HCT116 (cell line): ENCODE results near the gene FAM83E. TPM values are rescaled to one million over a fixed set of nuclear protein-coding genes. Genes with fewer than 3 reads are reported as not detected.

Experiments used
- ATAC-seq: fragments of 200-7000 bp; cut with Tn5 transposase; 2 replicates; pipeline ENCODE4 v1.9.1; 2020; ENCODE audit warnings: mild to moderate bottlenecking, moderate library complexity
- BruUV-seq: library from RNA; stranded (reverse); fragments of 400-500 nt; replicated peaks from 2 replicates; lab custom pipeline; 2021; lab: Mats Ljungman, UMichigan
- CTCF ChIA-PET: fragments of 300-600 bp; sonication (Branson Sonifier 250); formaldehyde crosslinking; loops from one replicate; lab custom pipeline; 2021; ENCODE audit warnings: antibody characterized with exemption; lab: Charles Lee
- POLR2A ChIA-PET: fragments of 300-600, 350-600 bp; sonication (Branson Sonifier 250); formaldehyde crosslinking; loops from one replicate; lab custom pipeline; 2021; ENCODE audit warnings: antibody characterized with exemption; lab: Charles Lee
- RAD21 ChIA-PET, 2 experiments: fragments of 300-600 bp; sonication (Branson Sonifier 250); formaldehyde crosslinking; loops; one replicate each; lab custom pipeline; 2023; ENCODE audit warnings: low total read pairs in 2 of 2; ENCODE audit not compliant: uncharacterized antibody in 2 of 2, unreplicated experiment in 2 of 2, low non-redundant PET in 1 of 2; lab: Charles Lee
- DNase-seq: peaks from one replicate; pipeline ENCODE4 v3.0.0-alpha.2; 2010; ENCODE audit warnings: low read depth, low spot score
- H2AFZ ChIP-seq: fragments of 200-600 bp; shearing (Covaris generic), sonication (generic); 2 replicates; pipeline ENCODE4 v1.6.1; 2017; ENCODE audit warnings: low read depth, mixed run types, mixed read lengths, antibody characterized with exemption, low read length; ENCODE audit not compliant: poor library complexity, severe bottlenecking
- H3K27ac ChIP-seq: 2 replicates; pipeline ENCODE4 v1.5.1; 2012; ENCODE audit warnings: low read depth, low read length
- H3K27me3 ChIP-seq: fragments of 200-600 bp; sonication (generic); 2 replicates; pipeline ENCODE4 v1.6.1; 2016; ENCODE audit warnings: mixed run types, low read length, mixed read lengths; ENCODE audit not compliant: insufficient read depth
- H3K36me3 ChIP-seq, 2 experiments: fragments of 200-500 bp in 1 of 2; fragments of 200-600 bp in 1 of 2; sonication (Bioruptor generic) in 1 of 2; sonication (generic) in 1 of 2; 2 replicates each; pipeline versions ENCODE4 v1.5.1 to v1.6.1; 2014 to 2016; ENCODE audit warnings: low read length in 2 of 2, inconsistent platforms in 1 of 2, mixed read lengths in 1 of 2, mixed run types in 1 of 2; ENCODE audit not compliant: insufficient read depth in 2 of 2, control insufficient read depth in 1 of 2
- H3K4me1 ChIP-seq, 2 experiments: fragments of 200-600 bp in 1 of 2; sonication (generic) in 1 of 2; 2 replicates each; pipeline versions ENCODE4 v1.5.1 to v1.6.1; 2012 to 2017; ENCODE audit warnings: low read length in 2 of 2, inconsistent platforms in 1 of 2, mild to moderate bottlenecking in 1 of 2, mixed read lengths in 1 of 2, mixed run types in 1 of 2, moderate library complexity in 1 of 2; ENCODE audit not compliant: insufficient read depth in 2 of 2, control insufficient read depth in 1 of 2
- H3K4me2 ChIP-seq: fragments of 200-600 bp; sonication (generic); 2 replicates; pipeline ENCODE4 v1.6.1; 2017; ENCODE audit warnings: mixed run types, low read length, mixed read lengths
- H3K4me3 ChIP-seq, 2 experiments: fragments of 200-600 bp in 1 of 2; sonication (generic) in 1 of 2; replicated peaks in 1 of 2; 2 replicates each; pipeline ENCODE4 v1.5.1; 2011 to 2016; ENCODE audit warnings: low read length in 2 of 2, control low read depth in 1 of 2, low read depth in 1 of 2, mild to moderate bottlenecking in 1 of 2, mixed read lengths in 1 of 2, mixed run types in 1 of 2
- H3K79me2 ChIP-seq: fragments of 200-600 bp; sonication (generic); 2 replicates; pipeline ENCODE4 v1.6.1; 2017; ENCODE audit warnings: mild to moderate bottlenecking, mixed run types, low read length, moderate library complexity, mixed read lengths; ENCODE audit not compliant: insufficient read depth
- H3K9ac ChIP-seq: fragments of 200-600 bp; sonication (generic); 2 replicates; pipeline ENCODE4 v1.6.1; 2016; ENCODE audit warnings: low read length, mixed read lengths
- H3K9me2 ChIP-seq: fragments of 200-600 bp; sonication (generic), shearing (Covaris generic); 2 replicates; pipeline ENCODE4 v1.6.1; 2017; ENCODE audit warnings: mixed run types, mild to moderate bottlenecking, moderate library complexity; ENCODE audit not compliant: insufficient read depth
- H3K9me3 ChIP-seq, 2 experiments: fragments of 200-500 bp in 1 of 2; fragments of 200-600 bp in 1 of 2; sonication (Bioruptor generic) in 1 of 2; sonication (generic) in 1 of 2; 2 replicates each; pipeline ENCODE4 v1.6.1; 2014 to 2017; ENCODE audit warnings: low read length in 2 of 2, mixed read lengths in 2 of 2, inconsistent platforms in 1 of 2, low read depth in 1 of 2, mild to moderate bottlenecking in 1 of 2, mixed run types in 1 of 2, moderate library complexity in 1 of 2; ENCODE audit not compliant: control insufficient read depth in 1 of 2, insufficient read depth in 1 of 2
- H4K20me1 ChIP-seq: fragments of 200-600 bp; sonication (generic), shearing (Covaris generic); 2 replicates; pipeline ENCODE4 v1.6.1; 2017; ENCODE audit warnings: mixed run types, mild to moderate bottlenecking, moderate library complexity; ENCODE audit not compliant: insufficient read depth
- CBX3 ChIP-seq: IDR thresholded peaks from 2 replicates; pipeline ENCODE4 v1.6.1; 2012; ENCODE audit warnings: low read depth
- CEBPB ChIP-seq: IDR thresholded peaks from 2 replicates; pipeline ENCODE4 v1.6.1; 2012; ENCODE audit warnings: low read depth
- ELF1 ChIP-seq: IDR thresholded peaks from 2 replicates; pipeline ENCODE4 v1.6.1; 2012; ENCODE audit warnings: low read depth, borderline replicate concordance
- EZH2 ChIP-seq: fragments of 200-600 bp; sonication (generic); IDR thresholded peaks from 2 replicates; pipeline ENCODE4 v1.6.1; 2017; ENCODE audit warnings: antibody characterized with exemption, mixed run types
- EZH2phosphoT487 ChIP-seq: fragments of 200-600 bp; IDR thresholded peaks from 2 replicates; pipeline ENCODE4 v1.6.1; 2018; ENCODE audit warnings: antibody characterized with exemption, borderline replicate concordance
- FOSL1 ChIP-seq: IDR thresholded peaks from 2 replicates; pipeline ENCODE4 v1.6.1; 2012; ENCODE audit warnings: low read depth
- JUND ChIP-seq: IDR thresholded peaks from 2 replicates; pipeline ENCODE4 v1.6.1; 2012
- MAX ChIP-seq: IDR thresholded peaks from 2 replicates; pipeline ENCODE4 v1.6.1; 2012
- POLR2A ChIP-seq: IDR thresholded peaks from 2 replicates; pipeline ENCODE4 v1.7.0; 2011; ENCODE audit warnings: borderline replicate concordance; ENCODE audit not compliant: insufficient read depth, insufficient read length; ENCODE audit errors: extremely low read depth
- POLR2AphosphoS5 ChIP-seq: IDR thresholded peaks from 2 replicates; pipeline ENCODE4 v1.6.1; 2011; ENCODE audit warnings: mild to moderate bottlenecking, low read depth, low read length, moderate library complexity
- RAD21 ChIP-seq: IDR thresholded peaks from 2 replicates; pipeline ENCODE4 v1.6.1; 2012; ENCODE audit warnings: low read depth, mild to moderate bottlenecking
- REST ChIP-seq: IDR thresholded peaks from 2 replicates; pipeline ENCODE4 v1.6.1; 2012; ENCODE audit warnings: low read depth
- SP1 ChIP-seq: IDR thresholded peaks from 2 replicates; pipeline ENCODE4 v1.6.1; 2012; ENCODE audit warnings: low read depth
- SRF ChIP-seq: IDR thresholded peaks from 2 replicates; pipeline ENCODE4 v1.6.1; 2012; ENCODE audit warnings: low read depth
- TCF7L2 ChIP-seq: IDR thresholded peaks from 2 replicates; pipeline ENCODE4 v1.7.0; 2011; ENCODE audit warnings: borderline replicate concordance, inconsistent platforms; ENCODE audit not compliant: insufficient read depth, insufficient read length; ENCODE audit errors: extremely low read depth
- YY1 ChIP-seq: IDR thresholded peaks from 2 replicates; pipeline ENCODE4 v1.6.1; 2011; ENCODE audit warnings: low read length, low read depth, moderate library complexity, mild to moderate bottlenecking; ENCODE audit not compliant: insufficient replicate concordance; ENCODE audit errors: extremely low read depth
- ZBTB33 ChIP-seq: IDR thresholded peaks from 2 replicates; pipeline ENCODE4 v1.6.1; 2011; ENCODE audit warnings: mild to moderate bottlenecking, low read length, moderate library complexity; ENCODE audit not compliant: insufficient replicate concordance; ENCODE audit errors: extremely low read depth
- ZFX ChIP-seq: fragments of 450-650 bp; IDR thresholded peaks from 2 replicates; pipeline ENCODE4 v1.6.1; 2017
- ZNF274 ChIP-seq: fragments of 200-500 bp; sonication (Bioruptor generic); IDR thresholded peaks from 2 replicates; pipeline ENCODE4 v1.6.1; 2014; ENCODE audit warnings: mild to moderate bottlenecking, low read depth, low read length, inconsistent platforms
- intact Hi-C: fragments of 100-400 bp; cut with micrococcal nuclease; formaldehyde crosslinking; loops from 2 replicates; pipeline ENCODE4 v1.10.0; 2022
- total RNA-seq: library from RNA; stranded (reverse); gene quantifications from one replicate; pipeline ENCODE4 v1.2.1, GENCODE V29; 2021; ENCODE audit not compliant: unreplicated experiment

FAM83E gene
- total RNA-seq, 1 experiment from 2014 or later: 6.8 TPM

GRCh38 chr19:48634424-48635262 is 19.8 kb upstream of the FAM83E start (continued):
- TF ChIP-seq EZH2: no peak
- peak; percentile 69 for TF ChIP-seq POLR2A
- no peak for TF ChIP-seq JUND
- no peak for TF ChIP-seq ZNF274
- peak; percentile 59 for TF ChIP-seq YY1
- no peak for TF ChIP-seq ZBTB33
- no peak for TF ChIP-seq CBX3
- peak; percentile 85 for TF ChIP-seq POLR2AphosphoS5
- no peak for TF ChIP-seq SRF
- no peak for TF ChIP-seq MAX
- no peak for TF ChIP-seq RAD21
- TF ChIP-seq, all 23 proteins: peak for 5

- Histone ChIP-seq H3K4me1 (peaks cover 44 to 85% of the 10 kb centered on the region in 2 experiments), H3K27ac (peak overlapping the region; percentile 95), H3K79me2 (peaks cover 18% of the 10 kb centered on the region), H4K20me1 (no peaks in the 10 kb centered on the region), H3K9me3 (no peaks in the 10 kb centered on the region), H3K4me3 (peak overlapping the region; percentile 43 to 83), H3K4me2 (peak overlapping the region; percentile 93), H3K36me3 (peaks cover 2 to 13% of the 10 kb centered on the region in 2 experiments; a peak in 1 of 4 replicates), H2AFZ (no peak overlapping the region), H3K9me2 (no peaks in the 10 kb centered on the region), H3K27me3 (no peaks in the 10 kb centered on the region), H3K9ac (peak overlapping the region; percentile 96)
- ChIA-PET RAD21 (interaction anchor here (0.9 to 1.0 kb wide), 2 partner anchors 10 to 15 kb away, joined by 3 read pairs; partner anchors contain the start of genes RPL18 (in 1 of the 2) and SPHK2 (in 1 of the 2)), POLR2A (interaction anchor here (0.6 to 2.6 kb wide), 5 partner anchors 10 to 156 kb away, joined by 3 to 11 read pairs (median 4); partner anchors contain the start of genes CA11, RPL18 and SPHK2), CTCF (no interaction called here)
- DNase-seq (no peak), ATAC-seq (no peak)
- intact Hi-C loops: no loop called here
- no TSS peak for BruUV-seq
- TF ChIP-seq REST (no peak), JUND (no peak), EZH2 (no peak), ELF1 (no peak), SP1 (no peak), ZFX (no peak), TCF7L2 (no peak), EZH2phosphoT487 (no peak), CEBPB (no peak), CBX3 (no peak), RAD21 (no peak), FOSL1 (no peak), MAX (no peak), SRF (no peak)
Measured at GRCh38 chr19:48634036-48634342, 19.1 kb upstream of the FAM83E start.
